ENCODE data around the gene ANO10.
"Not testable (repeated sequence)": the region's sequence is repeated elsewhere in the genome, so short reads cannot be mapped to it uniquely, and the experiment has no call there.

The ANO10 gene

GRCh38 chr3:43461345-43461744 lies 160.5 kb downstream of the ANO10 start:
- TF ChIP-seq JUND (IDR thresholded peaks at IDR 0.05; ENCODE audit: low read depth) = no peak
- DNase-seq (ENCODE audit: low read depth in 1 of 2, low spot score in 1 of 2) = no peak
- in situ Hi-C loops (cut with HindIII; ENCODE audit: low pct_unique_long_range_greater_than_20kb, low sequenced_read_pairs) = no loop called here

- DNase-seq (ENCODE audit: low read depth in 1 of 2, low spot score in 1 of 2); in situ Hi-C loops (cut with HindIII; ENCODE audit: low pct_unique_long_range_greater_than_20kb, low sequenced_read_pairs): not testable (repeated sequence)
Measured at GRCh38 chr3:43457038-43457437, 164.8 kb downstream of the ANO10 start.

- DNase-seq (ENCODE audit: low read depth in 1 of 2, low spot score in 1 of 2) = no peak
- no peak for TF ChIP-seq JUND (IDR thresholded peaks at IDR 0.05; ENCODE audit: low read depth)
- in situ Hi-C loops (cut with HindIII; ENCODE audit: low pct_unique_long_range_greater_than_20kb, low sequenced_read_pairs) = no loop called here
Measured at GRCh38 chr3:43455233-43455632, 166.6 kb downstream of the ANO10 start.

- no peak for TF ChIP-seq JUND (IDR thresholded peaks at IDR 0.05; ENCODE audit: low read depth)
- in situ Hi-C loops (cut with HindIII; ENCODE audit: low pct_unique_long_range_greater_than_20kb, low sequenced_read_pairs) = no loop called here
- no peak for DNase-seq (ENCODE audit: low read depth in 1 of 2, low spot score in 1 of 2)
Measured at GRCh38 chr3:43453981-43454380, 167.8 kb downstream of the ANO10 start.

GRCh38 chr3:43451670-43452254 lies 170.0 kb downstream of the ANO10 start:
- DNase-seq (ENCODE audit: low read depth in 1 of 2, low spot score in 1 of 2) = no peak
- no peak for TF ChIP-seq JUND (IDR thresholded peaks at IDR 0.05; ENCODE audit: low read depth)
- in situ Hi-C loops (cut with HindIII; ENCODE audit: low pct_unique_long_range_greater_than_20kb, low sequenced_read_pairs) = no loop called here

- TF ChIP-seq JUND (IDR thresholded peaks at IDR 0.05; ENCODE audit: low read depth) = no peak
- no peak for DNase-seq (ENCODE audit: low read depth in 1 of 2, low spot score in 1 of 2)
- in situ Hi-C loops (cut with HindIII; ENCODE audit: low pct_unique_long_range_greater_than_20kb, low sequenced_read_pairs) = no loop called here
Measured at GRCh38 chr3:43448098-43448497, 173.7 kb downstream of the ANO10 start.

- in situ Hi-C loops (cut with HindIII; ENCODE audit: low pct_unique_long_range_greater_than_20kb, low sequenced_read_pairs) = no loop called here
- no peak for TF ChIP-seq JUND (IDR thresholded peaks at IDR 0.05; ENCODE audit: low read depth)
- no peak for DNase-seq (ENCODE audit: low read depth in 1 of 2, low spot score in 1 of 2)
Measured at GRCh38 chr3:43445820-43446219, 176.0 kb downstream of the ANO10 start.

GRCh38 chr3:43442872-43443395 lies 178.9 kb downstream of the ANO10 start:
- no peak for TF ChIP-seq JUND (IDR thresholded peaks at IDR 0.05; ENCODE audit: low read depth)
- DNase-seq (ENCODE audit: low read depth in 1 of 2, low spot score in 1 of 2) = no peak
- in situ Hi-C loops (cut with HindIII; ENCODE audit: low pct_unique_long_range_greater_than_20kb, low sequenced_read_pairs) = no loop called here

GRCh38 chr3:43436507-43437140 lies 185.2 kb downstream of the ANO10 start:
- no peak for TF ChIP-seq JUND (IDR thresholded peaks at IDR 0.05; ENCODE audit: low read depth)
- no peak for DNase-seq (ENCODE audit: low read depth in 1 of 2, low spot score in 1 of 2)
- in situ Hi-C loops (cut with HindIII; ENCODE audit: low pct_unique_long_range_greater_than_20kb, low sequenced_read_pairs) = no loop called here

GRCh38 chr3:43435706-43436105 lies 186.1 kb downstream of the ANO10 start:
- in situ Hi-C loops (cut with HindIII; ENCODE audit: low pct_unique_long_range_greater_than_20kb, low sequenced_read_pairs) = no loop called here
- no peak for DNase-seq (ENCODE audit: low read depth in 1 of 2, low spot score in 1 of 2)
- no peak for TF ChIP-seq JUND (IDR thresholded peaks at IDR 0.05; ENCODE audit: low read depth)

GRCh38 chr3:43434431-43434830 lies 187.4 kb downstream of the ANO10 start:
- no peak for DNase-seq (ENCODE audit: low read depth in 1 of 2, low spot score in 1 of 2)
- TF ChIP-seq JUND (IDR thresholded peaks at IDR 0.05; ENCODE audit: low read depth) = no peak
- in situ Hi-C loops (cut with HindIII; ENCODE audit: low pct_unique_long_range_greater_than_20kb, low sequenced_read_pairs) = no loop called here

GRCh38 chr3:43432462-43432861 lies 189.3 kb downstream of the ANO10 start:
- TF ChIP-seq JUND (IDR thresholded peaks at IDR 0.05; ENCODE audit: low read depth) = no peak
- in situ Hi-C loops (cut with HindIII; ENCODE audit: low pct_unique_long_range_greater_than_20kb, low sequenced_read_pairs) = no loop called here
- no peak for DNase-seq (ENCODE audit: low read depth in 1 of 2, low spot score in 1 of 2)

- no peak for TF ChIP-seq JUND (IDR thresholded peaks at IDR 0.05; ENCODE audit: low read depth)
- in situ Hi-C loops (cut with HindIII; ENCODE audit: low pct_unique_long_range_greater_than_20kb, low sequenced_read_pairs) = no loop called here
- no peak for DNase-seq (ENCODE audit: low read depth in 1 of 2, low spot score in 1 of 2)
Measured at GRCh38 chr3:43426388-43426787, 195.4 kb downstream of the ANO10 start.

GRCh38 chr3:43425829-43426228 lies 196.0 kb downstream of the ANO10 start:
- no peak for DNase-seq (ENCODE audit: low read depth in 1 of 2, low spot score in 1 of 2)
- TF ChIP-seq JUND (IDR thresholded peaks at IDR 0.05; ENCODE audit: low read depth) = no peak
- in situ Hi-C loops (cut with HindIII; ENCODE audit: low pct_unique_long_range_greater_than_20kb, low sequenced_read_pairs) = no loop called here

All from T47D (cell line).